Sigmoid colon (tissue), 3 donors: ENCODE data around the gene LCMT1.

ENCODE experiments used
- CTCF ChIP-seq, 4 experiments: fragments of 450-650 bp in 3 of 4; fragments of 200-600 bp in 1 of 4; IDR thresholded peaks; one replicate each; pipeline ENCODE4 v1.5.1; 2016 to 2019; ENCODE audit warnings: antibody characterized with exemption in 4 of 4, mild to moderate bottlenecking in 3 of 4, moderate library complexity in 2 of 4
- POLR2A ChIP-seq, 2 donors: fragments of 450-650 bp; IDR thresholded peaks; one replicate each; pipeline ENCODE4 v1.6.1; 2016; ENCODE audit warnings: antibody characterized with exemption in 2 of 2, mild to moderate bottlenecking in 2 of 2, moderate library complexity in 2 of 2

GRCh38 chr16:25065899-25066298 lies 45.6 kb upstream of the LCMT1 start:
- TF ChIP-seq CTCF (IDR thresholded peaks at IDR 0.05) (no peak), POLR2A (IDR thresholded peaks at IDR 0.05) (no peak)
